Right lobe of liver (tissue), 6 donors: ENCODE results near the gene HSP90AB1. TPM values are rescaled to one million over a fixed set of nuclear protein-coding genes. Genes with fewer than 3 reads are reported as not detected.

Experiments used
- ATAC-seq, 4 donors: fragments of 200-7000 bp; cut with Tn5 transposase; one replicate each; pipeline ENCODE4 v1.9.1; 2020; ENCODE audit warnings: mild to moderate bottlenecking in 4 of 4, moderate library complexity in 4 of 4
- DNase-seq, 3 donors: peaks; one replicate each; pipeline ENCODE4 v3.0.0-alpha.2; 2020
- H3K27ac ChIP-seq, 3 donors: fragments of 200-600 bp; one replicate each; pipeline ENCODE4 v1.8.0; 2022
- H3K27me3 ChIP-seq, 2 donors: fragments of 200-600 bp; one replicate each; pipeline ENCODE4 v1.8.0; 2022
- H3K36me3 ChIP-seq, 4 donors: fragments of 200-600 bp; sonication (generic) in 1 of 4; one replicate each; pipeline versions ENCODE4 v1.5.1 to v1.8.0; 2017 to 2022; ENCODE audit warnings: control low read depth in 1 of 4
- H3K4me1 ChIP-seq, 4 donors: fragments of 200-600 bp; sonication (generic) in 1 of 4; one replicate each; pipeline versions ENCODE4 v1.5.1 to v1.8.0; 2017 to 2022; ENCODE audit warnings: control low read depth in 1 of 4
- H3K4me3 ChIP-seq, 3 donors: fragments of 200-600 bp; one replicate each; pipeline ENCODE4 v1.8.0; 2022
- H3K9me3 ChIP-seq, 4 donors: fragments of 200-600 bp; sonication (generic) in 1 of 4; one replicate each; pipeline versions ENCODE4 v1.5.1 to v1.8.0; 2017 to 2022; ENCODE audit warnings: control low read depth in 1 of 4
- POLR2A ChIP-seq: fragments of 450-650 bp; IDR thresholded peaks from one replicate; pipeline ENCODE4 v1.6.1; 2017; ENCODE audit warnings: antibody characterized with exemption, mild to moderate bottlenecking
- WGBS: methylation state at CpG from one replicate; pipeline ENCODE4 v1.1.6; 2018; ENCODE audit warnings: low coverage, low lambda C conversion rate; ENCODE audit not compliant: insufficient coverage; ENCODE audit errors: missing lambda C conversion rate; 5-methylcytosine and 5-hydroxymethylcytosine counted together
- intact Hi-C, 2 donors: fragments of 100-400 bp; cut with DNase I; formaldehyde crosslinking; loops; one replicate each; pipeline versions ENCODE4 v1.11.2 to v1.14.1; 2022
- total RNA-seq, 6 experiments: library from RNA; depleted of rRNA in 2 of 6; stranded (reverse); fragments of >200 nt in 2 of 6; fragmentation: NEBNext Ultra II Directional in 3 of 6; extraction: Animal tissue kit (Norgen Biotek cat#: 25700) in 3 of 6; gene quantifications; one replicate each; pipeline versions ENCODE4 v1.1.0 to v1.2.4, GENCODE V29; 2016 to 2023
- TF ChIP-seq, protein P1 (sequence below), 4 donors: fragments of 200-600 bp in 3 of 4; fragments of 450-650 bp in 1 of 4; IDR thresholded peaks; one replicate each; pipeline versions ENCODE4 v1.5.1 to v1.8.0; 2016 to 2022; ENCODE audit warnings: antibody characterized with exemption in 4 of 4, mild to moderate bottlenecking in 2 of 4
- donor health status: DM: no; HTN: yes; CAD: no.
- donor health status: DM: no; HTN: no; CAD: no.
- donor health status: DM: no; HTN: no; CAD: no.
- donor health status: DM: no; HTN: yes; CAD: no.
- donor health status: DM: no; HTN: yes; CAD: no.

Gene HSP90AB1
- total RNA-seq, 6 experiments from 2014 or later, result 183 to 566 (median 345) TPM

- intact Hi-C loops, result no loop called here
Measured at GRCh38 chr6:44284121-44284520, 37.2 kb downstream of the HSP90AB1 start.

GRCh38 chr6:44284867-44285266 is 38.0 kb downstream of the HSP90AB1 start:
- 60% methylated on average over 4 of the region's 4 CpGs for WGBS
- intact Hi-C loops, result no loop called here
- ATAC-seq (no peak), DNase-seq (no peak)
- Histone ChIP-seq H3K36me3 (no peaks in the 10 kb centered on the region), H3K4me3 (no peak overlapping the region), H3K4me1 (no peaks in the 10 kb centered on the region), H3K27me3 (no peaks in the 10 kb centered on the region), H3K9me3 (no peaks in the 10 kb centered on the region), H3K27ac (no peak overlapping the region)
- no peak for TF ChIP-seq POLR2A
- TF ChIP-seq, protein P1, sequence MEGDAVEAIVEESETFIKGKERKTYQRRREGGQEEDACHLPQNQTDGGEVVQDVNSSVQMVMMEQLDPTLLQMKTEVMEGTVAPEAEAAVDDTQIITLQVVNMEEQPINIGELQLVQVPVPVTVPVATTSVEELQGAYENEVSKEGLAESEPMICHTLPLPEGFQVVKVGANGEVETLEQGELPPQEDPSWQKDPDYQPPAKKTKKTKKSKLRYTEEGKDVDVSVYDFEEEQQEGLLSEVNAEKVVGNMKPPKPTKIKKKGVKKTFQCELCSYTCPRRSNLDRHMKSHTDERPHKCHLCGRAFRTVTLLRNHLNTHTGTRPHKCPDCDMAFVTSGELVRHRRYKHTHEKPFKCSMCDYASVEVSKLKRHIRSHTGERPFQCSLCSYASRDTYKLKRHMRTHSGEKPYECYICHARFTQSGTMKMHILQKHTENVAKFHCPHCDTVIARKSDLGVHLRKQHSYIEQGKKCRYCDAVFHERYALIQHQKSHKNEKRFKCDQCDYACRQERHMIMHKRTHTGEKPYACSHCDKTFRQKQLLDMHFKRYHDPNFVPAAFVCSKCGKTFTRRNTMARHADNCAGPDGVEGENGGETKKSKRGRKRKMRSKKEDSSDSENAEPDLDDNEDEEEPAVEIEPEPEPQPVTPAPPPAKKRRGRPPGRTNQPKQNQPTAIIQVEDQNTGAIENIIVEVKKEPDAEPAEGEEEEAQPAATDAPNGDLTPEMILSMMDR (IDR thresholded peaks at IDR 0.05), result no peak

More at GRCh38 chr6:44284121-44284520, 37.2 kb downstream of the HSP90AB1 start:
- no peaks in the 10 kb centered on the region for H3K4me1 ChIP-seq
- no peak overlapping the region for H3K27ac ChIP-seq
- ATAC-seq (no peak), DNase-seq (no peak)
- no peak overlapping the region for H3K4me3 ChIP-seq
- no peak for TF ChIP-seq POLR2A
- TF ChIP-seq, protein P1 (IDR thresholded peaks at IDR 0.05), result no peak
- H3K36me3 ChIP-seq, result no peaks in the 10 kb centered on the region
- 38% methylated on average over 2 of the region's 2 CpGs for WGBS
- no peaks in the 10 kb centered on the region for H3K9me3 ChIP-seq
- no peaks in the 10 kb centered on the region for H3K27me3 ChIP-seq

- TF ChIP-seq, protein P1 (IDR thresholded peaks at IDR 0.05), result no peak
- no peak for TF ChIP-seq POLR2A
- intact Hi-C loops, result no loop called here
- Histone ChIP-seq H3K27ac (no peak overlapping the region), H3K27me3 (no peaks in the 10 kb centered on the region), H3K36me3 (no peaks in the 10 kb centered on the region), H3K4me3 (no peak overlapping the region), H3K9me3 (no peaks in the 10 kb centered on the region), H3K4me1 (no peaks in the 10 kb centered on the region)
- ATAC-seq (no peak), DNase-seq (no peak)
- 68% methylated on average over 10 of the region's 25 CpGs for WGBS
Measured at GRCh38 chr6:44285552-44286284, 38.8 kb downstream of the HSP90AB1 start.

GRCh38 chr6:44286285-44286565 is 39.3 kb downstream of the HSP90AB1 start:
- Histone ChIP-seq H3K9me3 (no peaks in the 10 kb centered on the region), H3K27ac (no peak overlapping the region), H3K36me3 (no peaks in the 10 kb centered on the region), H3K27me3 (no peaks in the 10 kb centered on the region), H3K4me1 (no peaks in the 10 kb centered on the region), H3K4me3 (no peak overlapping the region)
- 84% methylated on average over 5 of the region's 12 CpGs for WGBS
- intact Hi-C loops, result no loop called here
- ATAC-seq (no peak), DNase-seq (no peak)
- no peak for TF ChIP-seq POLR2A
- TF ChIP-seq, protein P1 (IDR thresholded peaks at IDR 0.05), result no peak
